Measurements from ENCODE around the gene ZNF776. TPM values are rescaled to one million over a fixed set of nuclear protein-coding genes. Genes with fewer than 3 reads are reported as not detected.

The ZNF776 gene
- total RNA-seq, 4 donors from 2014 or later: 15.0 to 120 (median 16.7) TPM

DNA sequence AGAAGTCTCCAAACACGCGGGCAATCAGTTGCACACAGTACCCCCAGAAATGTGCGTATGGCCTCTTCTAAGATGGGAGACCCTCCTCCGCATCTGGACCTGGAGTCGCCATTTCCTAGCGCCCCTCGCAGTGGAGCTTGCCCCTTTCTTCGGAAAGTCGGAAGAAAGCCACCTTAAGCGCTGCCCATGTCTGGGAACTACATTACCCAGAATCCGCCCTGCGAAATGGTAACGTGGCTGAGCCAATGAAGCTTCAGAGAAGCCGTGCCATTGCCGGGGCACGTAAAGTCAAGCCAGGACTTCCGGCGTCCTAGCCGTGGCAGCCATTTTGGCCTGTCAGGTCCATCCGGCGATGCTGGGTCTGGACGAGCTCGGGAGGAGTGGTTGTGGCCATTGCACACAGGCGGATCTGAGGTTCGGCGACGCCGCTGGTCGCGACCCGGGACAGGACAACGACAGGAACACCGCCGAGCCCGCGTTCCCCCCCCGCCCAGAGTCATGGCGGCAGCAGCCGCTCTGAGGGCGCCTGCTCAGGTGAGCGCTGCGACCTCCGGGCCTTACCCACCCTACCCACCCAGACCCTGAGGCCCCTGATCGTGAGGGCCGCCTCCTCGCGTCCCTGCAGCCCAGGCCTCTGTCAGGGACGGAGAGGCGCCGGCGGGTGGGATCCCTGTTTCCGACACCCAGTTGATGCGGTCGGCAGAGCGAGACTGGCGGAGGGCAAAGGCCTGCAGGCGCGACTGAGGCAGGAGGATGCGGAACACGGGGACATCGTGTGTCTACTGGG, 22.9 kb downstream of the ZNF776 start, which contains the start of gene ZNF586:
Gene ZNF586 (plus strand): TSS at position 332 of the 787 bp plus-strand sequence. CDS start 167 bp downstream, at position 499.
- WGBS, 2 donors (ENCODE audit: low coverage in 1 of 2): 0 to 3% methylated on average over 1 to 50 of the region's 61 CpGs
- H3K36me3 ChIP-seq: peaks cover 0 to 34% (median 0%) of the 10 kb centered on the region in 4 donors
- H3K27me3 ChIP-seq: no peaks in the 10 kb centered on the region
- DNase-seq: peak; percentile 90
- peaks cover 9 to 10% of the 10 kb centered on the region in 2 donors for H3K9me3 ChIP-seq
- peak; percentile 58 for TF ChIP-seq POLR2A (IDR thresholded peaks at IDR 0.05)
- no peak for TF ChIP-seq CTCF (IDR thresholded peaks at IDR 0.05)
- peak; percentile 33 to 81 (median 80) for TF ChIP-seq POLR2AphosphoS5 (IDR thresholded peaks at IDR 0.05)
- no peak for TF ChIP-seq EP300 (IDR thresholded peaks at IDR 0.05; ENCODE audit: low read depth)
- H3K4me1 ChIP-seq: peaks cover 0 to 19% (median 8%) of the 10 kb centered on the region in 4 donors
- intact Hi-C loops (cut with DNase I; ENCODE audit: low total_unique reads) (loop anchor here (10.0 kb wide), 1 partner anchor 145 kb away; the partner anchor contains the start of gene ZNF417), in situ Hi-C loops (cut with MboI; ENCODE audit: low pct_ligation_motif_present in 1 of 4, low pct_unique_long_range_greater_than_20kb in 1 of 4, low sequenced_read_pairs in 3 of 4) (no loop called here)
- peak within 1 kb of the TSS; percentile 85 to 95 (median 88) for H3K27ac ChIP-seq
- peak within 1 kb of the TSS; percentile 50 to 99 (median 85) for H3K4me3 ChIP-seq

DNA sequence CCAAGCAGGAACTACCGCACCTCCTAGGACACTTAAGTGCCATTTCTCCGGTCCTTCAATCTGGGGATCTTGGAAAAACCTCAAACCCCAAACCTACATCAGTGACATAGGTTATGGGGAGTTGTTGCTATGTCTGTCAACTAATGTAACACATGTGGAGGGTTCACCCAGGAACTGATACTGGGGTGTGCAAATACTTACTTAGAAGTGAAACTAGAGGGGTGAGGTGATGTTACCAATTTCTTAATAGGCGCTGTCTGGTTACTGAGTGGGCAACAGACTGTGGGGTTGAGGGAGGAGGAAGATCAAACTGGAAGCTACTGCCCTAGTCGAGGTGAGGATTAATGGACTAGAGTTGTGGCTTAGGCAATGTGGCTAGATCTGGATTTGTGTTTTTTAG, 24.8 kb downstream of the ZNF776 start:
- 67 to 94% methylated on average over 1 to 4 of the region's 4 CpGs for WGBS, 2 donors (ENCODE audit: low coverage in 1 of 2)
- peak overlapping the region in 1 of 4 donors; percentile 13 for H3K4me3 ChIP-seq
- H3K27ac ChIP-seq: no peak overlapping the region
- intact Hi-C loops (cut with DNase I; ENCODE audit: low total_unique reads) (loop anchor here (10.0 kb wide), 1 partner anchor 143 kb away; the partner anchor contains the start of gene ZNF417), in situ Hi-C loops (cut with MboI; ENCODE audit: low pct_ligation_motif_present in 1 of 4, low pct_unique_long_range_greater_than_20kb in 1 of 4, low sequenced_read_pairs in 3 of 4) (no loop called here)
- peaks cover 20% of the 10 kb centered on the region in 2 donors for H3K9me3 ChIP-seq
- no peak for DNase-seq
- TF ChIP-seq POLR2AphosphoS5 (IDR thresholded peaks at IDR 0.05) (no peak), CTCF (IDR thresholded peaks at IDR 0.05) (no peak), POLR2A (IDR thresholded peaks at IDR 0.05) (no peak), EP300 (IDR thresholded peaks at IDR 0.05; ENCODE audit: low read depth) (no peak)
- H3K36me3 ChIP-seq: peaks cover 0 to 44% (median 7%) of the 10 kb centered on the region in 4 donors
- peaks cover 0 to 19% (median 8%) of the 10 kb centered on the region in 4 donors for H3K4me1 ChIP-seq
- H3K27me3 ChIP-seq: no peaks in the 10 kb centered on the region

DNA sequence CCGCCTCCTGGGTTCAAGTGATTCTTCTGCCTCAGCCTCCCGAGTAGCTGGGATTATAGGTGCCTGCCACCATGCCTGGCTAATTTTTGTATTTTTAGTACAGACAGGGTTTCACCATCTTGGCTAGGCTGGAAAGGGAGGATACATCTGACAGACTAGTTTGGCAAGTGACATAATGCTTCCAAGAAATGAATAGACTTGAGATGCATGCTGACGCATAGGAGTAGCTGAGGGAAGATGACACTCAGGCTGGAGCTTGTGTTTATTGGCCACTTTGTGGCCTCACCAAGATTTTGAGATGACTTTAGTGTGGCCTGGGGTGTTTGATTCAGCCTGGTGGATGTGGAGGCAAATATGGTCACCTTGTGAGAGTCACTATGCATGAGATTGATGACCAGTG, 26.9 kb downstream of the ZNF776 start:
- H3K36me3 ChIP-seq: peaks cover 0 to 63% (median 19%) of the 10 kb centered on the region in 4 donors

GRCh38 chr19:57776764-57777296, 30.2 kb downstream of the ZNF776 start:
- in situ Hi-C loops (cut with MboI; ENCODE audit: low pct_ligation_motif_present in 1 of 4, low pct_unique_long_range_greater_than_20kb in 1 of 4, low sequenced_read_pairs in 3 of 4) (no loop called here), intact Hi-C loops (cut with DNase I; ENCODE audit: low total_unique reads) (loop anchor here (10.0 kb wide), 1 partner anchor 138 kb away; the partner anchor contains the start of gene ZNF417)
- TF ChIP-seq EP300 (IDR thresholded peaks at IDR 0.05; ENCODE audit: low read depth) (no peak), CTCF (IDR thresholded peaks at IDR 0.05) (no peak), POLR2A (IDR thresholded peaks at IDR 0.05) (no peak), POLR2AphosphoS5 (IDR thresholded peaks at IDR 0.05) (no peak)
- H3K4me3 ChIP-seq: no peak overlapping the region
- H3K9me3 ChIP-seq: peaks cover 52 to 72% of the 10 kb centered on the region in 2 donors
- H3K36me3 ChIP-seq: peaks cover 2 to 85% (median 37%) of the 10 kb centered on the region in 4 donors
- WGBS, 2 donors (ENCODE audit: low coverage in 1 of 2): 88 to 100% methylated on average over 2 to 6 of the region's 6 CpGs
- H3K27me3 ChIP-seq: no peaks in the 10 kb centered on the region
- no peak for DNase-seq
- no peaks in the 10 kb centered on the region for H3K4me1 ChIP-seq
- no peak overlapping the region for H3K27ac ChIP-seq

More for the DNA sequence above, 26.9 kb downstream of the ZNF776 start:
- intact Hi-C loops (cut with DNase I; ENCODE audit: low total_unique reads) (loop anchor here (10.0 kb wide), 1 partner anchor 141 kb away; the partner anchor contains the start of gene ZNF417), in situ Hi-C loops (cut with MboI; ENCODE audit: low pct_ligation_motif_present in 1 of 4, low pct_unique_long_range_greater_than_20kb in 1 of 4, low sequenced_read_pairs in 3 of 4) (no loop called here)
- WGBS, 2 donors (ENCODE audit: low coverage in 1 of 2): 98 to 100% methylated on average over 2 to 3 of the region's 3 CpGs
- Histone ChIP-seq H3K4me3 (no peak overlapping the region), H3K27me3 (no peaks in the 10 kb centered on the region), H3K9me3 (peaks cover 33 to 41% of the 10 kb centered on the region in 2 donors), H3K4me1 (peaks cover 0 to 19% (median 8%) of the 10 kb centered on the region in 4 donors), H3K27ac (no peak overlapping the region)
- no peak for TF ChIP-seq POLR2A (IDR thresholded peaks at IDR 0.05)
- DNase-seq: no peak

Measured in transverse colon (tissue), 4 donors.